SK-N-SH (cell line): ENCODE data around the gene WNT4.

ENCODE experiments used
- CTCF ChIP-seq: fragments of 200-600 bp; sonication (generic); IDR thresholded peaks from 2 replicates; pipeline ENCODE4 v1.6.1; 2017; ENCODE audit warnings: antibody characterized with exemption, mild to moderate bottlenecking, moderate library complexity
- EP300 ChIP-seq, 2 experiments: IDR thresholded peaks; 2 replicates each; pipeline versions ENCODE4 v1.4.0 to v1.6.1; 2012; ENCODE audit warnings: borderline replicate concordance in 1 of 2, low read depth in 1 of 2, low read length in 1 of 2
- YY1 ChIP-seq: IDR thresholded peaks from 2 replicates; pipeline ENCODE4 v1.4.0; 2012; ENCODE audit warnings: low read depth, mild to moderate bottlenecking
- TF ChIP-seq, protein P1 (sequence below): IDR thresholded peaks from 2 replicates; pipeline ENCODE4 v1.6.1; 2012; ENCODE audit warnings: mild to moderate bottlenecking, low read depth, low read length, moderate library complexity

GRCh38 chr1:22177354-22178003 is 34.6 kb upstream of the WNT4 start:
- no peak for TF ChIP-seq YY1
- TF ChIP-seq, protein P1, sequence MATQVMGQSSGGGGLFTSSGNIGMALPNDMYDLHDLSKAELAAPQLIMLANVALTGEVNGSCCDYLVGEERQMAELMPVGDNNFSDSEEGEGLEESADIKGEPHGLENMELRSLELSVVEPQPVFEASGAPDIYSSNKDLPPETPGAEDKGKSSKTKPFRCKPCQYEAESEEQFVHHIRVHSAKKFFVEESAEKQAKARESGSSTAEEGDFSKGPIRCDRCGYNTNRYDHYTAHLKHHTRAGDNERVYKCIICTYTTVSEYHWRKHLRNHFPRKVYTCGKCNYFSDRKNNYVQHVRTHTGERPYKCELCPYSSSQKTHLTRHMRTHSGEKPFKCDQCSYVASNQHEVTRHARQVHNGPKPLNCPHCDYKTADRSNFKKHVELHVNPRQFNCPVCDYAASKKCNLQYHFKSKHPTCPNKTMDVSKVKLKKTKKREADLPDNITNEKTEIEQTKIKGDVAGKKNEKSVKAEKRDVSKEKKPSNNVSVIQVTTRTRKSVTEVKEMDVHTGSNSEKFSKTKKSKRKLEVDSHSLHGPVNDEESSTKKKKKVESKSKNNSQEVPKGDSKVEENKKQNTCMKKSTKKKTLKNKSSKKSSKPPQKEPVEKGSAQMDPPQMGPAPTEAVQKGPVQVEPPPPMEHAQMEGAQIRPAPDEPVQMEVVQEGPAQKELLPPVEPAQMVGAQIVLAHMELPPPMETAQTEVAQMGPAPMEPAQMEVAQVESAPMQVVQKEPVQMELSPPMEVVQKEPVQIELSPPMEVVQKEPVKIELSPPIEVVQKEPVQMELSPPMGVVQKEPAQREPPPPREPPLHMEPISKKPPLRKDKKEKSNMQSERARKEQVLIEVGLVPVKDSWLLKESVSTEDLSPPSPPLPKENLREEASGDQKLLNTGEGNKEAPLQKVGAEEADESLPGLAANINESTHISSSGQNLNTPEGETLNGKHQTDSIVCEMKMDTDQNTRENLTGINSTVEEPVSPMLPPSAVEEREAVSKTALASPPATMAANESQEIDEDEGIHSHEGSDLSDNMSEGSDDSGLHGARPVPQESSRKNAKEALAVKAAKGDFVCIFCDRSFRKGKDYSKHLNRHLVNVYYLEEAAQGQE, result no peak
- no peak for TF ChIP-seq EP300 (IDR thresholded peaks at IDR 0.05; ENCODE audit: borderline replicate concordance in 1 of 2, low read depth in 1 of 2, low read length in 1 of 2)
- TF ChIP-seq CTCF, result no peak
